ENCODE data around the gene CCDC88C. TPM values are rescaled to one million over a fixed set of nuclear protein-coding genes. Genes with fewer than 3 reads are reported as not detected.

The CCDC88C gene
- total and polyA plus RNA-seq, 11 donors = 2.4 to 15.6 (median 4.8) TPM

DNA sequence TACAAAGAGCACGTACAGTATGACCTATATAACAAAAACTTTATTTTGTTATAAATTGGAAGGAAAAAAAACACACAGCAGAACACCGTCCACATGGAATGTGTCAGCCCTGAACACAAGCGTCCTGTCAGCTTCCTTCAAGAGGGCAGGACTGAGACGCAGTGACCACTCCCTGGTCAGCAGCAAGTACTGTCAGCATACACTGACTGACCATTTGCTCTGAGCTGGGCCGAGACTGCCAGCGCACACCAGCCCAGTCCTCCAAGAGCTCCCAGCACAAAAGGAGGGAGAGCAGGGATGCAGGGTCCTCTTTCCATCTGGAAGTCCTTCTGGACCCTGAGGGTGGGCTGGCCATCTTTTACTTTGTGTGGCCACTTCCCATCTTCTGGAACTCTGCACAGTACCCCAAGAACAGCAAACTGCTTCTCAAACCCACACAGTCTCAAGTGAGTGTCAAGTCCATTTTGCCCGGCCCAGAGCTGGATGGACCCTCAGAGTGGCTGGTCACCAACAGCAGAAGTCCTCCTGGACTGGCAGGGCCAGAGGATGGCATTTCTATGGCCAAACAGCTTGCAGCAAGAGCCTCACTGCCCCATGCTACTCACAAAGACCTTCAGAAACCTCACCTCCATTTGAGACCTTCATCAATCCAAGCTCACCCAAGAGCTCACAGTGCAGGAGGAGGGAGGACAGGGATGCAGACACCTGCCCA, 11.7 kb downstream of the CCDC88C start:
- intact Hi-C loops (cut with DNase I) = no loop called here
- Histone ChIP-seq H3K9me3 (no peaks in the 10 kb centered on the region), H3K27ac (peak overlapping the region in 10 of 12 donors; percentile 29 to 74 (median 57)), H3K27me3 (peaks cover 0 to 8% (median 0%) of the 10 kb centered on the region in 9 donors), H3K36me3 (peaks cover 0 to 3% (median 0%) of the 10 kb centered on the region in 9 donors), H3K4me3 (no peak overlapping the region), H3K4me1 (peaks cover 0 to 67% (median 8%) of the 10 kb centered on the region in 12 donors)
- DNase-seq (peak in 1 of 5 donors; percentile 40), ATAC-seq (peak in 2 of 4 donors; percentile 59 to 65)
- 58 to 64% (median 61%) methylated on average over 7 of the region's 7 CpGs for WGBS, 4 donors
- TF ChIP-seq POLR2A (IDR thresholded peaks at IDR 0.05) = no peak
- no peak for TF ChIP-seq CTCF (IDR thresholded peaks at IDR 0.05)

DNA sequence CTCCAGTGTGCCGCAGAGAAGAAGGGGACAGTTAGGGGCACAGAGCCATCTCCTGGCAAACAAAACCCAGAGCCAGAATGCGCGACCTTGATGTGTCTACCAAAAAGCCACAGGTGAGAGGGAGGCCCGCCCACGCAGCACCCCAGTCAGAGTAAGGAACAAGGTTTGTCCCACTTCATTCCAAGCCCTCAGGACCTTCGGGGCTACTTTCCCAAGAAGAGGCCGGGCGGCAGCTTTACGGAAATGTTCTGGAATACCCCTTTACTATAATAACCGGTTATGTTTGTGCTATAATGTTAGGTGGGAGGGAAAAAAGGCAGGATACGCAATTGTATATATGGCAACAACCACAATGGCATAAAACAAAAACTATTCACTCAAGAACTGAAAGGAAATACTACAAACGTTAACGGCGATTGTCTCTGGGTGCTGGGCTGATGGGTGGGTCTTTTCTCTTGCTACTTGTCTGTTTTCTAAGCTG, 12.3 kb downstream of the CCDC88C start:
- H3K36me3 ChIP-seq = peaks cover 0 to 3% (median 0%) of the 10 kb centered on the region in 9 donors
- H3K9me3 ChIP-seq = no peaks in the 10 kb centered on the region
- ATAC-seq (no peak), DNase-seq (no peak)
- H3K27ac ChIP-seq = peak overlapping the region in 11 of 12 donors; percentile 35 to 74 (median 54)
- no peak for TF ChIP-seq CTCF (IDR thresholded peaks at IDR 0.05)
- no peak for TF ChIP-seq POLR2A (IDR thresholded peaks at IDR 0.05)
- peaks cover 0 to 67% (median 14%) of the 10 kb centered on the region in 12 donors for H3K4me1 ChIP-seq
- peak overlapping the region in 1 of 12 donors; percentile 7 for H3K4me3 ChIP-seq
- H3K27me3 ChIP-seq = peaks cover 0 to 8% (median 0%) of the 10 kb centered on the region in 9 donors
- intact Hi-C loops (cut with DNase I) = no loop called here
- 67 to 74% (median 72%) methylated on average over 14 of the region's 14 CpGs for WGBS, 4 donors

- peak overlapping the region in 2 of 12 donors; percentile 3 to 25 for H3K4me3 ChIP-seq
- no peaks in the 10 kb centered on the region for H3K9me3 ChIP-seq
- peak overlapping the region; percentile 4 to 76 (median 31) for H3K27ac ChIP-seq
- peaks cover 0 to 80% (median 19%) of the 10 kb centered on the region in 12 donors for H3K4me1 ChIP-seq
- WGBS, 4 donors = 54 to 69% (median 59%) methylated on average over 18 of the region's 18 CpGs
- intact Hi-C loops (cut with DNase I) = no loop called here
- TF ChIP-seq POLR2A (IDR thresholded peaks at IDR 0.05) = no peak
- no peak for TF ChIP-seq CTCF (IDR thresholded peaks at IDR 0.05)
- DNase-seq (peak in 1 of 5 donors; percentile 53), ATAC-seq (peak in 1 of 4 donors; percentile 62)
- H3K27me3 ChIP-seq = peaks cover 0 to 15% (median 0%) of the 10 kb centered on the region in 9 donors
- H3K36me3 ChIP-seq = peaks cover 0 to under 1% (median 0%) of the 10 kb centered on the region in 9 donors
Measured at GRCh38 chr14:91402771-91403600, 14.6 kb downstream of the CCDC88C start.
